Measurements from ENCODE around the gene FZD7.

Gene FZD7

DNA sequence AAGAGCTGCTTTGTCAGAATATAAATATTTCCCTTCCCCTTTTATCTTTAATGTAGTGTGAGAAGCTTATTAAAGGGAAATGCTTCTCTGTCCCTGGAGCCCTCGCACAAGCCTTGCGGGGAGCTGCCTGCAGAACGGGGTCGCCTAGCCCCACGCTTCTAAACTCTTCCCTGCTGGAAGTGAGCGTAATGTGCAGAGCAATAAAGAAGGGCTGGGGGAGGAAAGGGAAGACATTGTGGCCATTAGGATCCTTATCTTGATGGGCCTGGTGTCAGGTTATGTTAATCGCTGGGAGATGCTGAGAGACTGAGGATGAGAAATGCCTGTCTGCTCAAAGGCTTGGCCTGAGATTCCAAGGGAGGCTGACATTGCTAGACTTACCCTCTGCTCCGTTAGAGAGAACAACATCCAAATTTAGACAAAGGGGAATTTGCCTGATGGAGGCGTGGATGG lies 18.9 kb upstream of the FZD7 start:
- DNase-seq, result no peak

DNA sequence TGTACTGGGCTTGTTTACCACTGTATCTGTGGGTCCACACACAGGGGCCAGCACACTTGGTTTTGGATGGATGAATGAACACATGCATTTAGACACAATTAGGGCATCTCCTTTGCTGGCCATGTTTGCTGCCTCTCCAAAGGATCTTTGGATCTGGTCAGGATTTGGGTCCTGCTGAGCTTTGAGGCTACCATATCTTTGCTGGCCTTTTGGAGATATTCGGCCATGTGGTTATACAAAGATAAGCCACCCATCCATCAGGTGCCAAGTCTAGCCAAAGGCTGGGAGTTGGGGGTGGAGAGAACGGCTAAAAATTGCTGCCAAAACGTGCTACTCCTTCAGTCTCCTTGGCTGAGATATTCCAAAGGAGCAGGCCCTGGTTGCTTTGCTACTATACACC lies 18.2 kb upstream of the FZD7 start:
- DNase-seq, result no peak

DNA sequence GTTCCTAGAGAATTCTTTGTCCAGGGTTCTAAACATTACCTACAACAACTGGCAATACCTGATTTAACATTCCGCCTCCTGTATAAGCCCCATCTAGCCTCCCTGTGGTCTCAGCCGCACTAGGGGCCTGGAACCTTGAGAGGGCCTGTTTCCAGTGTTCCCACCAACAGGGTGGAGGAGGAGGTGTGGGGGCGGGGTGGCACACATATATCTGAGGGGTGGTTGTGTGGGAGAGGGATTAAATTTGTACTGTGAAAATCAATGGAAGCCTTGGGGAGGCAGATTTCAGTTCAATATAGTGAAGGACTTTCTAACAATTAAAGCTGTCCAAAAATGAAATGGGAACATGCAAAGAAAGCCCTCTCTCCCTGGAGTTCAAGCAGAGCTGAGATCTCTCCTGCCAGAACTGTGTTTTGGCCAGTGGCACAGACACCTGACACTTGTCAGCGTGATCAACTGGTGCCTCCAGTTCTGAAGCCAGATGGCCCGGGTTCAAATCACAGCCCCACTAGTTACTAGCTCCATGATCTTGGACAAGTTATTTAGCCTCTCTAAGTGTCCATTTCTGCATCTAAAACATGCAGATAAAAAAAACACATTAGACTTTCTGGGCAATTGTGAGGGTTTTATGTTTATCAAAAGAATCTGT lies 17.0 kb upstream of the FZD7 start:
- DNase-seq, result no peak

DNA sequence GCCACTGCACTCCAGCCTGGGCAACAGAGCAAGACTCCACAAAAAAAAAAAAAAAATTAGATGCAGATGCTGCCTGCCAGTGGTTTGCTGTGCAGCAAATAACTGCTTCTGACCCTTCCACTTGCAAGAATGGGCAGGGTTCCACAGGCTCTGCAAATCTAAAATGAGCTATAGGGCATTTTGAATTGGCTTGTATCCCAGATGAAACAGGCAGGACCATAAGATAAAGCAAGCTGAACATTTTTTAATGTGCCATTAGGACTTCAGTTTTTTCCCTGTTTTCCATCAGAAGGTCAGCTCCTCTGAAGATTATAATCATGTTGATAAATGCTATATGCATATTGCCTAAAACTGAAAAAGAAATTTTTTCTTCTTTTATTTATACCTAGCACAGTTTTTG lies 15.7 kb upstream of the FZD7 start:
- no peak for DNase-seq

DNA sequence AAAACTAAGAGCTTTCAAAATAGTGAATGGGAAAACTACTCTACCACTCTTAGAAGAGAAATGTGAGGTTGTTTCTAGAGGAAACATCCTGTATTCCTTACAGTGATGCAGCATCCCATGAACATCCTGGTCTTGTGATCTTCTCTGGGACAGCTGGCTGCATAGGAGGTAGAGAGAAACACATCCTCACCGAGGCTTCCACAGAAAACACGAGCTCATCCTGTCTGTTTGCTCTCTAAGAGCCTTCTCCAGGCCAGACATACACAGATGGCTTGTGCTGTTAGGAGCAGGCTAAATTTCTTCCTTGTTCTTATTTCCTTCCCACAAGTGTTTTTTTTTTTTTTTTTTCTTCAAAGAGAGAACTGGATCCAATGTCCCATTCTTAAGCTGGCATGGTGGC lies 14.7 kb upstream of the FZD7 start:
- DNase-seq, result no peak

DNA sequence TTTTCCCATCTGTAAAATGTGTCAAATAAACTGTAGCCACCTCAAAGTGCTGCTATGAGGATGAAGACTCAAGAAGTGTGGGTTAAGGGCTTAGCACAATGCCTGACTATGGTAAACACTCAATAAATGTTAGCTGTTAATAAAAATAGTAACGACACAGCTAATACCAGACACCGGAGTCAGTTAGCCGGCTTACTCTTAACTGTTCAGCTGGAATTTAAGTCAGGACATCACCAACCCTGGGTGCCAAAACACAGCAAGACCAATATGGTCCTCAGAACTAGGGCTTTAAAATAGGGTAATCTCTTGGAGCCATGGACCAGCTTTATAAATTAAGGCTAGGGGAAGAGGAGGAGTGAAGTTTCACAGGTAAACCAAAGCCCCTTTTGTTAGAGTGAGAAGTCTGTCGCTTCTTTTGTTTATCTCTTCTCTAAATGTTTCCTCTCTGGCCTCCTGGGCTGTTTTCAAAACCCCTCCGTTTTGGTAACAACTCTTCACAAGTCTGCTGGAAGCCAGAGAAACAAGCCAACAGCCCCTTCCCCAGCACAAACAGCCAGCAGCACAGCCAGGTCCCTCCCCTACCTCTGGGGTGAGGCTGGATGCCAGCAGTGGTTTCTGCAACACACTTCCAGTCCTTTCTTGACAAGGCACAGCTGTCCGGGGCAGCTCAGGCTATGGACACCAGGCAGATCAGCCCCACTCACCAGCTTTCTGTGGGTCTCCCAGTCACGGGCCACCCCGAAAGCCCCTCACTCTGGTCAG lies 13.8 kb upstream of the FZD7 start:
- DNase-seq, result no peak

DNA sequence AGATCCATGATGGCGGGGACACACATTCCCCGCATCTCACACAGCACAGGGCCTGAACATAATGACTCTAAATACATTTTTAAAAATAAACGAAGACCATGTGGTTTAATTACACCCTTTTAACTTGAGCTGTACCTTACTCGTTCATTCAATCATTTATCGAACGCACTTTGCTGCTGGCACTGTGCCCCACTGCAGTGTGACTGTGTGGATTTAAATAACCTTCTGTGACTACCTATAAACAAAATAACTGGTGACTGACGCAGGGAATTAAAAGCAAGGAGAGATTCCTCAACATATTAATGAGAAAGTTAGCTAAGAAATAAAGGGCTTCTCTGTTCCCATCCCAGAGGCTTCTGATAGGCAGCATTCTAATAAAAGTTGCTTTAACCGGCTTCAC lies 10.9 kb upstream of the FZD7 start:
- DNase-seq, result peak in 2 of 3 experiments; percentile 43 to 79

DNA sequence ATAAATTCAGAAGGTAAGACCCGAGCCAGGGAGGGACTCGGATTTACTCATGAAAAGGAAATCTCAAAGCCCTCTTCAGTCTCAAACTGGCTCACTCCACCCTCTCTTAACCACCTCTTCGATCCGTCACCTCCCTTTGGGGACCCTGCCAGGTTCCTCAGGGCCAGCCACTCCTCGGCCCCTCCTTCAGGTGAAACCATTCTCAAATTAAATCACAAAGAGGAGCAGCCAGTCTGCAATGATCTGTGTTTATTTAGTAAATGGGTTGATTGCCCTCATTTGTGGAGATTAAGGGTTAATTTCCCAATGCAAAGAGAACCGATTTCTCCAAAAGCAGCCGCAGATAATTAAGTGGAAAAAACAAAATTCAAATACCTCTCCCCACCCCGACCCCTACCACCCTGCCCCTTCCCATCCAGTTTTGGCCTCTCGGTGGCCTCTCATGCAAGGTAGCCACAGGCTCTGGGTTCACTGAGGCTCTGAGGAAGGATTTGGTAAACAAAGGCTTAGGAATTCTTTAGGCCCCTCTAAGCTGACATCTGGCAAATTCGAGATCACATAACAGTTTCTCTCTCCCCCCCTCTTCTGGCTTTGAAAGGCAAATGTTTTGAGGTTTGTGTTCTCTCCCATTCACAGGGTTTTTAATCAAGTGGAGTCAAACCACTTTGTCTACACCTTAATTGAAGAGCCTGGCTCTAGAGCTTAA lies 10.3 kb upstream of the FZD7 start:
- peak; percentile 49 to 86 (median 83) for DNase-seq

DNA sequence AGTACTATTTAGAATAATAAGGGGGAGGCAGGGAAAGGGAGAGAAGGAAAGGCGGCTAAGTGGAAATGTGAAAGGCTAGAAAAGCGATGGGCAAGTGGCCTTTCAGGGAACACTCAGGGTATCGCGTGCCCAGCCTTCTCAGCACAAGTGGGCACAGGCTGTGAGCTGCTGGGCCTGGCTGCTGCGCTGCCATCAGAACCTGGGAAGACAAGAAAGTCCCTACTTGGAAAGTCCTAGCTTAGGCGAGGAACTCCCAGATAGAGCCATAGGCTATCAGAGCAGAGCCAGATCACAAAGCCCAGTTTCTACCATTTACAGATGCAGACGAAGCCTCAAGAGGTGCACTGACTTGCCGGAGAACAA lies 9.8 kb upstream of the FZD7 start:
- peak in 1 of 3 experiments; percentile 83 for DNase-seq

DNA sequence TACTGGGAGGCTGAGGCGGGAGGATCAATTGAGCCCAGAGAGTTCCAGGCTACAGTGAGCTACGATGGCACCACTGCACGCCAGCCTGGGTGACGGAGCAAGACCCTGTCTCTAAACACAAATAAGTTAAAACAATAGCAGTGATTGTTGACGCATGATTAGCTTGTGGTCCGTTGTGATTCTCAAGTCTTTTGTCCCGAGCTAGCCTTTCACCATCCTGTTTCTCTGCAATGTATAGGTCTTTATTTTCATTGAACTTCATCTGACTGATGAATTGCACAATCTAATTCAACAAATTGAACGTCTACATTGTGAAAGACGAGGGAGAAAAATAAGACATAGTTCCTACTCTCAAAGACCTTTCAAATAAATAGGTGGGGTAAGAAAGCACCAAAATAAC lies 8.8 kb upstream of the FZD7 start:
- no peak for DNase-seq

DNA sequence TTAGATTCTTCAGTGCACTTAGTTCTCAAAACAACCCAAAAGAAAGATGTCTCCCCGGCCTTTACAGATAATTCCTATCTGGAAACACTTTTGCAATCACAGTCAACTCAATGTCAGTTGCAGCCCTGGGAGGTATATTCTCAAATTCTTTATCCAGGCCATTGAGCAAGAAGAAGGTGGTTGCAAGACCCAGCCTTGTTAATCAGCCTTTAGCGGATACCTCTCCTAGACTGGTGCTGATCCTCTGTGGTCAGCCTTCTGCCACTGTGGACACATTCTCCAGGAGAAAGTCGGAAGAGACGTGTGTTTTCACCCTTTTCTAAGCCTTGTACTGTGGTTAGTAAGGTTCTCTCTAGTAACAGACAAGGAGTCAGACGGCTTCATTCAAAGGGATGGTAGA lies 7.8 kb upstream of the FZD7 start:
- DNase-seq, result no peak

DNA sequence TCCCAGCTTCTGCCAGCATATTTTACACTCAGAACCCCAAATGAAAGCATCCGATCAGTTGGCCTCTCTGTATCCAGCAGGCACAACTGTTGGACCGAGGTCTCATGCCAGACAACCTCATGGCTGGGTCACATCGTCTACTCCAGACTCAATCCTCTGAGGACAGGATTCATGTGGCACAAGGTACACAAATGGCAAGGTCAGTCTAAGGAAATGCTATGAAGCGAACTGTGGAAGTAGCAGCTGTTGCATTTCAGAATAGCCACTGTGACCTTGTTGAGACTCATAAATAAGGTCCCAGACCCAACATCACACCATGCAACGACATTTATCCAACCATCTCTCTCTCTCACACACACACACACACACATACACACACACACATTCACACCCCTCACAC lies 7.1 kb upstream of the FZD7 start:
- DNase-seq, result no peak

DNA sequence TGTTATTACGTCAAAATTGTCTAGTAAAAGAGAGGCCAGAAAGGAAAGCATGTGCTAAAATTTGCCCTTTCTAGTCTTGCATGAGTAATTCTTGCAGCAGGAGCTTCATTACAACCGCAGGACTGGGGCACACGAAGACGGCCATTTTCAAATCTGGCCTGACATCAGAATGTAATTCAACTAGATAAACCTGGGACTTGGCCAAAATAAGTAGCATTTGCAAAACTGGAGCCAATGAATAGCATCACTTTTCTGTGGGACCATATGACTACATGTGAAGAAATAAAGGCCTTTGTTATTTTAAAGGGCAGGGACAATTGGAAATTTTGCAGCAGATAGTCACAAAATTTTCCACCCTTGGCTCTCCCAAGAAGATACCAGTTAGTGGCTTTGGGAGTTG lies 3.0 kb upstream of the FZD7 start:
- DNase-seq, result no peak

DNA sequence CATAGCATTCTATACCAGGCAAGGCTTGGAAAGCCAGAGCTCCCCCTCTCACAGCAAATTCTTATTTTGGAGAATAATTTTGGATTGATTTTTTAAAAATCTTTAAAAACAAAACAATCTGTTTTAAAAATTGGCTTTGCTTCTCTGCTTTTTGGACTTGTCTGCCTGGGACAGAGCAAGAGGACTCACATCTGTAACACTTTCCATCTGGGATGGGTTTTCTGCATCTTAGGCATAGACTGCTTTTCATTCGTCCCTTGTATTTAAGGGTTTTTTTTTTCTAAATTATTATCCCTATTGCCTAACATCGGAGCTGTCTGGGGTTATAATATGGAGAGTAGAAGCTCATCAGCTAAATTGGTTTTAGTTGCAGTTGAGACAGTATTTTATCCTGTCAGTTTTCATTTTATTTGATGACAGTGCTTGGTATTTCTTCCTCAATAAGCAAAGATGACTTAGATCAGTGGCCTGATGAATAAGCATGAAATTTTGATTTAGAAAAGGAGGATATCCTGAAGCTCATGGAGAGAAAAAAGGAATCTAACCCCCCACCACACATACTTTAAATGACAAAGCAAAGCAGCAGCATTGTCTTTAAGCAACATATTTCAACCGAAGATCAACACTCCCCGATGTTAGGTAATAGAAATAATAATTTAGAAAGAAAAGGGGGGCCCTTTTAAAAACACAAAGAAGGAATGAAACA lies 2.3 kb upstream of the FZD7 start:
- DNase-seq, result no peak

DNA sequence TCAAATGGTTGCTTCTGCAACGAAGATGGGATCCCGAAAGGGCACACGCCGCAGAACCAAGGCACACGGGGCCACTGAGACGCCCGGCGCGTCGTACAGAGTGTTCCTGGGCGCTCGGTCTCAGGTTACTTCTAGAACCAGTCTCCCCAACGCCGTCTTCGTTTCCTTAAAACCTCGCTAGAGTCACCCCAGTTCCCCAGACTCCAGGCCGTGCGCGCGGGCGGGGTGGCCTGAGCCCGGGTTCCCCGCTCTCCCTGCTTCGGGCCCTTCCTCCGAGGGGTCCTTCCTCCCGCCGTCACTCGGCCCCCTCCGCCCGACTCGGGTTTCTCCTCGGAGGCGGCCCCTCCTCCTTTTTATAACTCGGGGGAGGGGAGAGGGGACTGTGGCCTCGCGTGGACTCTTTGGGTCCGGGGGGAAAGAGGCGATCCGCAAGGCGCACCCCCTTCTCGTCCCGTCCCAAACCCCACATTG lies 774 bp upstream of the FZD7 start:
- no peak for DNase-seq

DNA sequence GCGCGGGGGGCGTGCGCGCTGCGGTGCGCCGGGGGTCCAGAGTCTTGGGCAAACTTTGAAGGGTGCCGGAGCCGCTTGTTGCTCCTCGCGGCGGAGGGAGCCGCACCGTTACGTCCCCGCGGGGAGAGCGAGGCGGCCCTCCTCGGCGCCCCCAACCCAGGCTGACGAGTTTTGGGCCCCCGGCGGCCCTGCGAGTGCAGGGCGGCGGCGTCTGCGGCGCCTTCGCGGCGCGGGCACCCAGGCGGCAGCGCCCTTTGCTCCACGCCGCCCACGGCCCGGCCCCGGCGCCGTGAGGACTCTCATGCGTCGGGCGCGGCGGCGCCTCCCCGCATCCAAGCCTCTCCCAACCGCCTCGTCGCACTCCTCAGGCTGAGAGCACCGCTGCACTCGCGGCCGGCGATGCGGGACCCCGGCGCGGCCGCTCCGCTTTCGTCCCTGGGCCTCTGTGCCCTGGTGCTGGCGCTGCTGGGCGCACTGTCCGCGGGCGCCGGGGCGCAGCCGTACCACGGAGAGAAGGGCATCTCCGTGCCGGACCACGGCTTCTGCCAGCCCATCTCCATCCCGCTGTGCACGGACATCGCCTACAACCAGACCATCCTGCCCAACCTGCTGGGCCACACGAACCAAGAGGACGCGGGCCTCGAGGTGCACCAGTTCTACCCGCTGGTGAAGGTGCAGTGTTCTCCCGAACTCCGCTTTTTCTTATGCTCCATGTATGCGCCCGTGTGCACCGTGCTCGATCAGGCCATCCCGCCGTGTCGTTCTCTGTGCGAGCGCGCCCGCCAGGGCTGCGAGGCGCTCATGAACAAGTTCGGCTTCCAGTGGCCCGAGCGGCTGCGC lies 814 bp downstream of the FZD7 start:
- DNase-seq, result peak; percentile 13 to 69 (median 68)

DNA sequence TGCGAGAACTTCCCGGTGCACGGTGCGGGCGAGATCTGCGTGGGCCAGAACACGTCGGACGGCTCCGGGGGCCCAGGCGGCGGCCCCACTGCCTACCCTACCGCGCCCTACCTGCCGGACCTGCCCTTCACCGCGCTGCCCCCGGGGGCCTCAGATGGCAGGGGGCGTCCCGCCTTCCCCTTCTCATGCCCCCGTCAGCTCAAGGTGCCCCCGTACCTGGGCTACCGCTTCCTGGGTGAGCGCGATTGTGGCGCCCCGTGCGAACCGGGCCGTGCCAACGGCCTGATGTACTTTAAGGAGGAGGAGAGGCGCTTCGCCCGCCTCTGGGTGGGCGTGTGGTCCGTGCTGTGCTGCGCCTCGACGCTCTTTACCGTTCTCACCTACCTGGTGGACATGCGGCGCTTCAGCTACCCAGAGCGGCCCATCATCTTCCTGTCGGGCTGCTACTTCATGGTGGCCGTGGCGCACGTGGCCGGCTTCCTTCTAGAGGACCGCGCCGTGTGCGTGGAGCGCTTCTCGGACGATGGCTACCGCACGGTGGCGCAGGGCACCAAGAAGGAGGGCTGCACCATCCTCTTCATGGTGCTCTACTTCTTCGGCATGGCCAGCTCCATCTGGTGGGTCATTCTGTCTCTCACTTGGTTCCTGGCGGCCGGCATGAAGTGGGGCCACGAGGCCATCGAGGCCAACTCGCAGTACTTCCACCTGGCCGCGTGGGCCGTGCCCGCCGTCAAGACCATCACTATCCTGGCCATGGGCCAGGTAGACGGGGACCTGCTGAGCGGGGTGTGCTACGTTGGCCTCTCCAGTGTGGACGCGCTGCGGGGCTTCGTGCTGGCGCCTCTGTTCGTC lies 1.7 kb downstream of the FZD7 start:
- DNase-seq, result peak in 2 of 3 experiments; percentile 40 to 56

DNA sequence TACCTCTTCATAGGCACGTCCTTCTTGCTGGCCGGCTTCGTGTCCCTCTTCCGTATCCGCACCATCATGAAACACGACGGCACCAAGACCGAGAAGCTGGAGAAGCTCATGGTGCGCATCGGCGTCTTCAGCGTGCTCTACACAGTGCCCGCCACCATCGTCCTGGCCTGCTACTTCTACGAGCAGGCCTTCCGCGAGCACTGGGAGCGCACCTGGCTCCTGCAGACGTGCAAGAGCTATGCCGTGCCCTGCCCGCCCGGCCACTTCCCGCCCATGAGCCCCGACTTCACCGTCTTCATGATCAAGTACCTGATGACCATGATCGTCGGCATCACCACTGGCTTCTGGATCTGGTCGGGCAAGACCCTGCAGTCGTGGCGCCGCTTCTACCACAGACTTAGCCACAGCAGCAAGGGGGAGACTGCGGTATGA lies 2.3 kb downstream of the FZD7 start:
- DNase-seq, result no peak

DNA sequence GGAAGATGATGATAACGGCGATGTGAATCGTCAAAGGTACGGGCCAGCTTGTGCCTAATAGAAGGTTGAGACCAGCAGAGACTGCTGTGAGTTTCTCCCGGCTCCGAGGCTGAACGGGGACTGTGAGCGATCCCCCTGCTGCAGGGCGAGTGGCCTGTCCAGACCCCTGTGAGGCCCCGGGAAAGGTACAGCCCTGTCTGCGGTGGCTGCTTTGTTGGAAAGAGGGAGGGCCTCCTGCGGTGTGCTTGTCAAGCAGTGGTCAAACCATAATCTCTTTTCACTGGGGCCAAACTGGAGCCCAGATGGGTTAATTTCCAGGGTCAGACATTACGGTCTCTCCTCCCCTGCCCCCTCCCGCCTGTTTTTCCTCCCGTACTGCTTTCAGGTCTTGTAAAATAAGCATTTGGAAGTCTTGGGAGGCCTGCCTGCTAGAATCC lies 3.0 kb downstream of the FZD7 start:
- DNase-seq, result no peak

DNA sequence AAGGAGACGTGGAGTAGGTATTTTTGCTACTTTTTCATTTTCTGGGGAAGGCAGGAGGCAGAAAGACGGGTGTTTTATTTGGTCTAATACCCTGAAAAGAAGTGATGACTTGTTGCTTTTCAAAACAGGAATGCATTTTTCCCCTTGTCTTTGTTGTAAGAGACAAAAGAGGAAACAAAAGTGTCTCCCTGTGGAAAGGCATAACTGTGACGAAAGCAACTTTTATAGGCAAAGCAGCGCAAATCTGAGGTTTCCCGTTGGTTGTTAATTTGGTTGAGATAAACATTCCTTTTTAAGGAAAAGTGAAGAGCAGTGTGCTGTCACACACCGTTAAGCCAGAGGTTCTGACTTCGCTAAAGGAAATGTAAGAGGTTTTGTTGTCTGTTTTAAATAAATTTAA lies 3.4 kb downstream of the FZD7 start:
- DNase-seq, result no peak

Data from NCI-H1417 (cell line).